Measurements from ENCODE around the gene TLR1. TPM values are rescaled to one million over a fixed set of nuclear protein-coding genes. Genes with fewer than 3 reads are reported as not detected.

The TLR1 gene
- total RNA-seq, 2 experiments from 2014 or later = 16.2 to 16.3 TPM

DNA sequence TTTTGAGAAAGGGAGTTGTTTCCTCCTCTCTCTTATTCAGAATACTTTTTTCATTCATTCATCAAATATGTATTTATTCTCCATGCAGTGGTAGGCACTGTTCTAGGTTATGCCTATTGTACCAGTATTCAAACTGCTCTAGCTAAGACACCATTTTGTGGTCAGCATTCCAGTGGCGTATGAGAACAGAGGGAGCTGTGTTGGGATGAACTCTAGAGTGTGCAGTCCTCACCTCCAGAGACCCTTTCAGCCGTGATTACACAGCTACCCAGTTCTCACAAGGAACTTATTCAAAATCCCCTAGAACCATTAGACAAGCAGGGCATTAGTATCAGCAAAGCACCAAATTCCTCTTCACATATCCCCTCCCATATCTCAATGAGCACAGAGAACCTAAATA, 4.2 kb downstream of the TLR1 start:
- H3K4me3 ChIP-seq (ENCODE audit: low read length) = no peak overlapping the region
- intact Hi-C loops (cut with DNase I, micrococcal nuclease) = loop anchor here in 1 of 2 experiments (5.0 kb wide), 1 partner anchor 38 kb away; no protein-coding TSS in a partner anchor
- H3K36me3 ChIP-seq (ENCODE audit: insufficient read depth, low read length) = peaks cover 54% of the 10 kb centered on the region
- no peak overlapping the region for H3K27ac ChIP-seq (ENCODE audit: low read depth in 1 of 2, low read length in 2 of 2)
- peaks cover 97% of the 10 kb centered on the region for H3K36me3 Mint-ChIP-seq (ENCODE audit: low read depth)
- ATAC-seq (ENCODE audit: poor library complexity) = no peak
- DNase-seq = no peak
- no peak for TF ChIP-seq CTCF (IDR thresholded peaks at IDR 0.05)
- CTCF ChIA-PET = no interaction called here
- H3K4me1 ChIP-seq (ENCODE audit: insufficient read depth, low read length) = peaks cover 18% of the 10 kb centered on the region
- POLR2A ChIA-PET = no interaction called here
- no peak overlapping the region for H3K27ac Mint-ChIP-seq
- H3K4me3 Mint-ChIP-seq = no peak overlapping the region
- H3K27me3 Mint-ChIP-seq = no peaks in the 10 kb centered on the region
- no peaks in the 10 kb centered on the region for H3K27me3 ChIP-seq (ENCODE audit: control insufficient read depth in 1 of 2, insufficient read depth in 2 of 2, low read length in 2 of 2)
- peaks cover 29 to 76% of the 10 kb centered on the region in 2 experiments for H3K9me3 ChIP-seq (ENCODE audit: control insufficient read depth in 1 of 2, insufficient read depth in 1 of 2, low read length in 2 of 2)
- H3K9me3 Mint-ChIP-seq = peaks cover 23% of the 10 kb centered on the region
- peaks cover 33% of the 10 kb centered on the region for H3K4me1 Mint-ChIP-seq (ENCODE audit: low read depth)

- no peak for ATAC-seq (ENCODE audit: poor library complexity)
- Histone ChIP-seq H3K4me1 (ENCODE audit: insufficient read depth, low read length) (no peaks in the 10 kb centered on the region), H3K9me3 (ENCODE audit: control insufficient read depth in 1 of 2, insufficient read depth in 1 of 2, low read length in 2 of 2) (peaks cover 10 to 74% of the 10 kb centered on the region in 2 experiments), H3K27ac (ENCODE audit: low read depth in 1 of 2, low read length in 2 of 2) (no peak overlapping the region), H3K27me3 (ENCODE audit: control insufficient read depth in 1 of 2, insufficient read depth in 2 of 2, low read length in 2 of 2) (no peaks in the 10 kb centered on the region), H3K4me3 (ENCODE audit: low read length) (no peak overlapping the region), H3K36me3 (ENCODE audit: insufficient read depth, low read length) (peaks cover 25% of the 10 kb centered on the region)
- Mint-ChIP-seq H3K27ac (no peak overlapping the region), H3K9me3 (peaks cover 19% of the 10 kb centered on the region), H3K4me3 (no peak overlapping the region), H3K36me3 (ENCODE audit: low read depth) (peaks cover 66% of the 10 kb centered on the region), H3K27me3 (no peaks in the 10 kb centered on the region), H3K4me1 (ENCODE audit: low read depth) (no peaks in the 10 kb centered on the region)
- no peak for TF ChIP-seq CTCF (IDR thresholded peaks at IDR 0.05)
- intact Hi-C loops (cut with DNase I, micrococcal nuclease) = no loop called here
- ChIA-PET CTCF (no interaction called here), POLR2A (interaction anchor here (0.6 kb wide), 1 partner anchor 68 kb away, joined by 4 read pairs; no protein-coding TSS in a partner anchor)
- DNase-seq = no peak
Observed at GRCh38 chr4:38795087-38795486, 9.5 kb downstream of the TLR1 start.

DNA sequence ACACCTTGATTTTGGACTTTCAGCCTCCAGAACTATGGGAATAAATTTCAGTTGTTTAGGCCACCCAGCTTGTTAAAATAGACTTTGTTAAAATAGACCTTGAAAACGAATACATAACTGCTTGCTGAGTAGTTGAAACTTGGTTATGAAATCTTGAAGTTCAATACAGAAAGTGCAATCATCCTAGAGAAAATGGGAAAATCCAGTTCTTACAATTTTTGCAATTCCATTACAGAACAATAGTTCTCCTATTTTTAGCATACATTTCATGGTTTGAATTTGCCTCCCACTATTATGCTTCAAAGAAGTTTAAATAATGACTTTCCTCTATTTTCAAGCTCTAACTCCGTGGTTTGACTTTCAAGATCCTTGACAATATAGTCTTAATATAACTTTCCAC, 10.5 kb downstream of the TLR1 start:
- Histone ChIP-seq H3K36me3 (ENCODE audit: insufficient read depth, low read length) (peaks cover 15% of the 10 kb centered on the region), H3K4me1 (ENCODE audit: insufficient read depth, low read length) (no peaks in the 10 kb centered on the region), H3K27ac (ENCODE audit: low read depth in 1 of 2, low read length in 2 of 2) (no peak overlapping the region), H3K27me3 (ENCODE audit: control insufficient read depth in 1 of 2, insufficient read depth in 2 of 2, low read length in 2 of 2) (no peaks in the 10 kb centered on the region), H3K9me3 (ENCODE audit: control insufficient read depth in 1 of 2, insufficient read depth in 1 of 2, low read length in 2 of 2) (peaks cover 9 to 65% of the 10 kb centered on the region in 2 experiments), H3K4me3 (ENCODE audit: low read length) (no peak overlapping the region)
- no peak overlapping the region for H3K27ac Mint-ChIP-seq
- no peak for TF ChIP-seq CTCF (IDR thresholded peaks at IDR 0.05)
- ChIA-PET POLR2A (interaction anchor here (1.1 kb wide), 1 partner anchor 10 kb away, joined by 3 read pairs; no protein-coding TSS in a partner anchor), CTCF (no interaction called here)
- DNase-seq (no peak), ATAC-seq (ENCODE audit: poor library complexity) (no peak)
- H3K27me3 Mint-ChIP-seq = no peaks in the 10 kb centered on the region
- peaks cover 58% of the 10 kb centered on the region for H3K36me3 Mint-ChIP-seq (ENCODE audit: low read depth)
- H3K4me1 Mint-ChIP-seq (ENCODE audit: low read depth) = no peaks in the 10 kb centered on the region
- H3K4me3 Mint-ChIP-seq = no peak overlapping the region
- H3K9me3 Mint-ChIP-seq = peaks cover 14% of the 10 kb centered on the region
- intact Hi-C loops (cut with DNase I, micrococcal nuclease) = no loop called here
